HG03460 (cell line): ENCODE data around the gene AP1B1.

ENCODE experiments used
- ATAC-seq: cut with Tn5 transposase; IDR thresholded peaks from one replicate; pipeline ENCODE4 v1.9.1; 2021; ENCODE audit not compliant: unreplicated experiment

The AP1B1 gene

GRCh38 chr22:29301716-29302401, 86.5 kb downstream of the AP1B1 start:
- no peak for ATAC-seq

- no peak for ATAC-seq
These were observed 87.4 kb downstream of the AP1B1 start for GRCh38 chr22:29300807-29301601.

- ATAC-seq = no peak
These were observed 87.9 kb downstream of the AP1B1 start for GRCh38 chr22:29300467-29300806.

GRCh38 chr22:29299136-29299900, 89.1 kb downstream of the AP1B1 start:
- no peak for ATAC-seq

- no peak for ATAC-seq
These were observed 89.7 kb downstream of the AP1B1 start for GRCh38 chr22:29298641-29299040.

GRCh38 chr22:29292379-29292778, 96.0 kb downstream of the AP1B1 start:
- no peak for ATAC-seq

GRCh38 chr22:29291215-29291614, 97.2 kb downstream of the AP1B1 start:
- no peak for ATAC-seq

GRCh38 chr22:29290061-29290460, 98.3 kb downstream of the AP1B1 start:
- ATAC-seq = no peak

- ATAC-seq = no peak
These were observed 99.5 kb downstream of the AP1B1 start for GRCh38 chr22:29288837-29289236.

- ATAC-seq = no peak
These were observed 104.2 kb downstream of the AP1B1 start for GRCh38 chr22:29284196-29284595.

GRCh38 chr22:29277927-29278326, 110.4 kb downstream of the AP1B1 start:
- ATAC-seq = no peak
